K562 (cell line): ENCODE results near the gene FBXW8. TPM values are rescaled to one million over a fixed set of nuclear protein-coding genes. Genes with fewer than 3 reads are reported as not detected.

ENCODE experiments used
- ATAC-seq: fragments of 200-7000 bp; cut with Tn5 transposase; 3 replicates; pipeline ENCODE4 v1.9.1; 2020; ENCODE audit warnings: moderate library complexity
- BruUV-seq: library from RNA; stranded (reverse); fragments of 400-500 nt; replicated peaks from 2 replicates; lab custom pipeline; 2021; lab: Mats Ljungman, UMichigan
- CTCF ChIA-PET: fragments of 300-600 bp; formaldehyde crosslinking; extraction: SDS; loops from one replicate; lab custom pipeline; 2021; ENCODE audit warnings: low intra/inter-chr PET ratio; lab: Yijun Ruan, JAX
- POLR2A ChIA-PET: fragments of 300-600, 350-650 bp; sonication (Branson Sonifier 250); formaldehyde crosslinking; extraction: SDS; loops from one replicate; lab custom pipeline; 2021; ENCODE audit warnings: antibody characterized with exemption, inconsistent platforms; lab: Yijun Ruan, JAX
- DNase-seq, 4 experiments: peaks; one replicate each; pipeline versions ENCODE4 v3.0.0 to v3.0.0-alpha.2; 2011 to 2018; ENCODE audit warnings: low spot score in 3 of 4, mixed read lengths in 3 of 4; ENCODE audit errors: extremely low read depth in 1 of 4
- FAIRE-seq: peaks from 2 replicates; lab custom pipeline; 2011; peaks lifted over from hg19 to GRCh38; lab: Jason Lieb, UNC
- H2AFZ ChIP-seq: 2 replicates; pipeline ENCODE4 v1.6.0; 2011; ENCODE audit warnings: low read depth, low read length, control low read depth, inconsistent platforms
- H3K27ac ChIP-seq: fragments of 200-600 bp; 3 replicates; pipeline ENCODE4 v1.8.0; 2011; ENCODE audit warnings: low read depth, mild to moderate bottlenecking, control low read depth, inconsistent platforms, low read length, moderate library complexity, mixed read lengths; ENCODE audit errors: extremely low read depth
- H3K27me3 ChIP-seq, 2 experiments: fragments of 300-600 bp in 1 of 2; 2 replicates in 1 of 2; 3 replicates in 1 of 2; pipeline versions ENCODE4 v1.6.0 to v1.8.0; 2011; ENCODE audit warnings: inconsistent platforms in 2 of 2, low read length in 2 of 2, mild to moderate bottlenecking in 1 of 2, mixed read lengths in 1 of 2, moderate library complexity in 1 of 2; ENCODE audit not compliant: control insufficient read depth in 2 of 2, insufficient read depth in 2 of 2
- H3K36me3 ChIP-seq: fragments of 300-600 bp; 3 replicates; pipeline ENCODE4 v1.8.0; 2011; ENCODE audit warnings: mild to moderate bottlenecking, low read length, inconsistent platforms; ENCODE audit not compliant: control insufficient read depth, insufficient read depth
- H3K4me1 ChIP-seq, 2 experiments: fragments of 200-600 bp in 1 of 2; replicated peaks in 1 of 2; 2 replicates in 1 of 2; 3 replicates in 1 of 2; pipeline versions ENCODE4 v1.5.1 to v1.8.0; 2011; ENCODE audit warnings: inconsistent platforms in 2 of 2, low read length in 2 of 2, mild to moderate bottlenecking in 1 of 2, mixed read lengths in 1 of 2, moderate library complexity in 1 of 2; ENCODE audit not compliant: control insufficient read depth in 2 of 2, insufficient read depth in 2 of 2
- H3K4me2 ChIP-seq: 2 replicates; pipeline ENCODE4 v1.6.1; 2011; ENCODE audit warnings: low read length, control low read depth, inconsistent platforms, mixed read lengths; ENCODE audit not compliant: insufficient read depth
- H3K4me3 ChIP-seq: fragments of 200-600 bp; sonication (generic), shearing (Covaris generic); 2 replicates; pipeline ENCODE4 v1.5.1; 2016; ENCODE audit warnings: control low read depth, inconsistent platforms
- H3K79me2 ChIP-seq: fragments of 200-600 bp; 3 replicates; pipeline ENCODE4 v1.8.0; 2011; ENCODE audit warnings: low read length, inconsistent platforms; ENCODE audit not compliant: control insufficient read depth, insufficient read depth
- H3K9ac ChIP-seq, 2 experiments: 2 replicates each; pipeline versions ENCODE4 v1.6.0 to v1.6.1; 2011; ENCODE audit warnings: low read depth in 2 of 2, low read length in 2 of 2, control low read depth in 1 of 2, inconsistent platforms in 1 of 2, mild to moderate bottlenecking in 1 of 2, mixed read lengths in 1 of 2; ENCODE audit not compliant: insufficient read depth in 1 of 2
- H3K9me1 ChIP-seq: one replicate; pipeline ENCODE4 v1.6.0; 2011; ENCODE audit warnings: inconsistent platforms, mild to moderate bottlenecking, low read length, moderate library complexity; ENCODE audit not compliant: control insufficient read depth, insufficient read depth
- H3K9me3 ChIP-seq: replicated peaks from 2 replicates; pipeline ENCODE4 v1.5.1; 2011; ENCODE audit warnings: low read depth, low read length, inconsistent platforms; ENCODE audit not compliant: control insufficient read depth, insufficient read depth
- H4K20me1 ChIP-seq: replicated peaks from 2 replicates; pipeline ENCODE4 v1.6.1; 2011; ENCODE audit warnings: low read length, inconsistent platforms, mixed read lengths; ENCODE audit not compliant: control insufficient read depth, insufficient read depth
- AFF1 ChIP-seq, 2 experiments: fragments of 450-650 bp; IDR thresholded peaks; 2 replicates each; pipeline ENCODE4 v1.6.1; 2018; ENCODE audit warnings: mild to moderate bottlenecking in 2 of 2, low read depth in 1 of 2; ENCODE audit not compliant: partially characterized antibody in 2 of 2
- ATF1 ChIP-seq, 2 experiments: fragments of 450-650 bp in 1 of 2; IDR thresholded peaks; 2 replicates each; pipeline ENCODE4 v1.6.1; 2016; ENCODE audit warnings: missing compliant biosample characterization in 1 of 2, missing genetic modification characterization in 1 of 2
- CBFA2T3 ChIP-seq: fragments of 450-650 bp; IDR thresholded peaks from 2 replicates; pipeline ENCODE4 v1.6.1; 2017
- EWSR1 ChIP-seq: fragments of 450-650 bp; IDR thresholded peaks from 2 replicates; pipeline ENCODE4 v1.6.1; 2018; ENCODE audit warnings: borderline replicate concordance, mild to moderate bottlenecking, low read depth, moderate library complexity; ENCODE audit not compliant: partially characterized antibody
- KLF10 ChIP-seq: fragments of 250-450 bp; sonication (Bioruptor Pico); IDR thresholded peaks from 2 replicates; pipeline ENCODE4 v1.6.1; 2021; ENCODE audit warnings: matching md5 sums
- LCOR ChIP-seq: sonication (generic); formaldehyde crosslinking; IDR thresholded peaks from 2 replicates; pipeline ENCODE4 v1.8.0; 2022; ENCODE audit warnings: mild to moderate bottlenecking, missing genetic modification reagents
- NCOA1 ChIP-seq: fragments of 450-650 bp; IDR thresholded peaks from 2 replicates; pipeline ENCODE4 v1.6.1; 2016; ENCODE audit warnings: low read depth
- NELFE ChIP-seq: IDR thresholded peaks from 2 replicates; pipeline ENCODE4 v1.6.1; 2011; ENCODE audit warnings: mild to moderate bottlenecking; ENCODE audit not compliant: insufficient read depth, insufficient read length
- NFE2L1 ChIP-seq: fragments of 450-650 bp; IDR thresholded peaks from 2 replicates; pipeline ENCODE4 v1.6.1; 2016; ENCODE audit warnings: missing genetic modification characterization, low read depth, mild to moderate bottlenecking, missing compliant biosample characterization, moderate library complexity, borderline replicate concordance
- NFXL1 ChIP-seq: fragments of 450-650 bp; formaldehyde crosslinking; IDR thresholded peaks from 2 replicates; pipeline ENCODE4 v1.4.0; 2021; ENCODE audit warnings: mild to moderate bottlenecking
- PTBP1 ChIP-seq: fragments of 200-400 bp; formaldehyde crosslinking; IDR thresholded peaks from 2 replicates; pipeline ENCODE4 v1.6.1; 2017; ENCODE audit warnings: low read depth, low read length
- TAF1 ChIP-seq: IDR thresholded peaks from 2 replicates; pipeline ENCODE4 v1.6.1; 2011; ENCODE audit warnings: mild to moderate bottlenecking, low read length, moderate library complexity; ENCODE audit not compliant: insufficient read depth, control insufficient read depth, severe bottlenecking; ENCODE audit errors: extremely low read depth
- YY1 ChIP-seq, 3 experiments: IDR thresholded peaks; 2 replicates each; pipeline ENCODE4 v1.6.1; 2011; ENCODE audit warnings: low read length in 2 of 3, mild to moderate bottlenecking in 2 of 3, moderate library complexity in 2 of 3, borderline replicate concordance in 1 of 3, control low read depth in 1 of 3, low read depth in 1 of 3; ENCODE audit not compliant: insufficient read depth in 3 of 3, insufficient replicate concordance in 2 of 3, control insufficient read depth in 1 of 3, insufficient read length in 1 of 3; ENCODE audit errors: extremely low read depth in 1 of 3
- ZNF3 ChIP-seq: fragments of 250-450 bp; sonication (Bioruptor Pico); IDR thresholded peaks from 2 replicates; pipeline ENCODE4 v1.5.0; 2021; ENCODE audit warnings: mild to moderate bottlenecking, moderate library complexity
- WGBS: fragments of 100-300 bp; shearing (Covaris generic); methylation state at CpG from one replicate; pipeline ENCODE4 v1.1.6; 2016; ENCODE audit warnings: low coverage, mixed read lengths; ENCODE audit not compliant: insufficient coverage; ENCODE audit errors: missing lambda C conversion rate; 5-methylcytosine and 5-hydroxymethylcytosine counted together
- in situ Hi-C: fragments of 300-500 bp; cut with MboI; formaldehyde crosslinking; loops from 4 replicates; pipeline ENCODE4 v1.15.0; 2018; ENCODE audit warnings: inconsistent platforms, mixed read lengths
- intact Hi-C: fragments of 100-400 bp; cut with micrococcal nuclease; formaldehyde crosslinking; loops from 2 replicates; pipeline ENCODE4 v1.14.2; 2022
- polyA plus RNA-seq, 8 experiments: library from polyadenylated mRNA; depleted of rRNA in 4 of 8; stranded (reverse) in 5 of 8; unstranded in 3 of 8; fragments of >200 nt; fragmentation: Nextera tagmentation in 2 of 8; fragmentation: Illumina TruSeq in 1 of 8; extraction: Ambion mirVana in 2 of 8; extraction: Trizol in 1 of 8; gene quantifications; 2 replicates each; pipeline versions ENCODE4 v1.2.1 to v1.2.3, GENCODE V29; 2011 to 2014; ENCODE audit warnings: inconsistent platforms in 1 of 8, missing spikeins in 1 of 8
- total RNA-seq, 7 experiments: library from RNA; depleted of rRNA in 6 of 7; stranded (reverse); fragments of >200 nt in 6 of 7; fragmentation: Illumina TruSeq in 2 of 7; extraction: Trizol in 2 of 7; gene quantifications; 2 replicates each; pipeline versions ENCODE4 v1.2.1 to v1.2.3, GENCODE V29; 2011 to 2021; ENCODE audit warnings: low replicate concordance in 1 of 7
- TF ChIP-seq, protein P1 (sequence below): fragments of 250-450 bp; sonication (Bioruptor Pico); IDR thresholded peaks from 2 replicates; pipeline ENCODE4 v1.8.0; 2022; ENCODE audit warnings: inconsistent platforms

Gene FBXW8
- total and polyA plus RNA-seq, 9 of the 15 experiments (the other 6 are each of a cell fraction or from before 2014, with no cell fraction given), result 0.58 to 8.3 (median 4.4) TPM

DNA sequence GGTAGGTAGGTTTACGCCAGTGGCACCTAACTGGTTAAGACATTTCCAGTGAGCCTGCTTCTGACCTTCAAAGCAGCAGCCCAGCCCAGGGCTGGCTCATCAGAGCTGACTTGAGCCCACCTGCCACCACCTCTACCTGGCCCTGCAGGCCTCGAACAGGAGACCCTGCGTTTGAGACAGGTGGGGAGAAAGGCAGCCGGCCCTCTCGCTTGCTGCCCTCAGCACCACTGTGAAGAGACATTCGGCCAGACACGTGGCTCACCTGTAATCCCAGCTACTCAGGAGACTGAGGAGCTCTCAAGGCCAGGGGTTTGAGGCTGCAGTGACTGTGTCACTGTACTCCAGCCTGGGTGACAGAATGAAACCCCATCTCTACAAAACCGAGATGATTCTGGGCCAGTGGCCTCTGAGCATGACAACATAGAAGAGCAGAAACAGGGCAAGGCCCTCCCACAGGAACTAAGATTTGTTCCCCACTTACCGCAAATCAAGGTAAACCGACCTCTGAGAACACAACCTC, 114.3 kb downstream of the FBXW8 start:
- 67% methylated on average over 9 of the region's 10 CpGs for WGBS
- Histone ChIP-seq H2AFZ (no peak overlapping the region), H3K9me1 (peaks cover 5% of the 10 kb centered on the region), H3K9ac (no peak overlapping the region; a peak in 2 of 4 replicates), H3K27me3 (no peaks in the 10 kb centered on the region), H3K4me2 (no peak overlapping the region), H3K36me3 (peaks cover 32% of the 10 kb centered on the region), H3K79me2 (no peaks in the 10 kb centered on the region), H3K27ac (no peak overlapping the region), H3K4me1 (peaks cover 4 to 16% of the 10 kb centered on the region in 2 experiments; a peak in 4 of 5 replicates), H4K20me1 (no peaks in the 10 kb centered on the region), H3K9me3 (no peaks in the 10 kb centered on the region), H3K4me3 (no peak overlapping the region)
- BruUV-seq, result no TSS peak
- ChIA-PET CTCF (interaction anchor here (0.6 to 3.7 kb wide), 11 partner anchors 17 to 1029 kb away, joined by 3 to 62 read pairs (median 3); no protein-coding TSS in a partner anchor), POLR2A (interaction anchor here (1.2 kb wide), 1 partner anchor 13 kb away, joined by 7 read pairs; no protein-coding TSS in a partner anchor)
- ATAC-seq (no peak), FAIRE-seq (no peak), DNase-seq (no peak)
- intact Hi-C loops, result loop anchor here (1.0 to 2.0 kb wide), 3 partner anchors 94 to 322 kb away; no protein-coding TSS in a partner anchor
- in situ Hi-C loops, result no loop called here
- TF ChIP-seq ATF1 (CRISPR knock-in tag; IDR thresholded peaks at IDR 0.05), result no peak
- no peak for TF ChIP-seq ATF1 (tag; IDR thresholded peaks at IDR 0.05)
- no peak for TF ChIP-seq CBFA2T3
- no peak for TF ChIP-seq PTBP1
- TF ChIP-seq NELFE, result no peak
- TF ChIP-seq EWSR1, result no peak
- TF ChIP-seq LCOR (CRISPR knock-in tag), result no peak
- no peak for TF ChIP-seq KLF10 (CRISPR knock-in tag)
- no peak for TF ChIP-seq TAF1
- TF ChIP-seq NCOA1, result no peak
- no peak for TF ChIP-seq NFXL1 (CRISPR knock-in tag)
- TF ChIP-seq, protein P1, sequence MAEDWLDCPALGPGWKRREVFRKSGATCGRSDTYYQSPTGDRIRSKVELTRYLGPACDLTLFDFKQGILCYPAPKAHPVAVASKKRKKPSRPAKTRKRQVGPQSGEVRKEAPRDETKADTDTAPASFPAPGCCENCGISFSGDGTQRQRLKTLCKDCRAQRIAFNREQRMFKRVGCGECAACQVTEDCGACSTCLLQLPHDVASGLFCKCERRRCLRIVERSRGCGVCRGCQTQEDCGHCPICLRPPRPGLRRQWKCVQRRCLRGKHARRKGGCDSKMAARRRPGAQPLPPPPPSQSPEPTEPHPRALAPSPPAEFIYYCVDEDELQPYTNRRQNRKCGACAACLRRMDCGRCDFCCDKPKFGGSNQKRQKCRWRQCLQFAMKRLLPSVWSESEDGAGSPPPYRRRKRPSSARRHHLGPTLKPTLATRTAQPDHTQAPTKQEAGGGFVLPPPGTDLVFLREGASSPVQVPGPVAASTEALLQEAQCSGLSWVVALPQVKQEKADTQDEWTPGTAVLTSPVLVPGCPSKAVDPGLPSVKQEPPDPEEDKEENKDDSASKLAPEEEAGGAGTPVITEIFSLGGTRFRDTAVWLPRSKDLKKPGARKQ, result no peak
- TF ChIP-seq NFE2L1 (tag), result no peak
- TF ChIP-seq AFF1 (IDR thresholded peaks at IDR 0.05; ENCODE audit: low read depth in 1 of 2, partially characterized antibody in 2 of 2), result no peak
- no peak for TF ChIP-seq YY1 (IDR thresholded peaks at IDR 0.05; ENCODE audit: borderline replicate concordance in 1 of 3, control insufficient read depth in 1 of 3, extremely low read depth in 1 of 3, insufficient read depth in 3 of 3, insufficient read length in 1 of 3, insufficient replicate concordance in 2 of 3, low read depth in 1 of 3, low read length in 2 of 3)
- TF ChIP-seq ZNF3, result no peak
